H9 (cell line): ENCODE results near the gene LRP8. TPM values are rescaled to one million over a fixed set of nuclear protein-coding genes. Genes with fewer than 3 reads are reported as not detected.

ENCODE experiments used
- DNase-seq: peaks from one replicate; pipeline ENCODE4 v3.0.0-alpha.2; 2017
- H2AFZ ChIP-seq: one replicate; pipeline ENCODE4 v1.6.1; 2013; ENCODE audit warnings: mild to moderate bottlenecking, low read length, control low read depth, moderate library complexity
- H2AK5ac ChIP-seq: 2 replicates; pipeline ENCODE4 v1.6.1; 2013; ENCODE audit warnings: low read length, control low read depth, mixed read lengths; ENCODE audit not compliant: insufficient read length
- H2BK120ac ChIP-seq: one replicate; pipeline ENCODE4 v1.6.1; 2013; ENCODE audit warnings: low read depth, mild to moderate bottlenecking, low read length, control low read depth, inconsistent platforms; ENCODE audit not compliant: poor library complexity, severe bottlenecking
- H2BK12ac ChIP-seq: 2 replicates; pipeline ENCODE4 v1.6.1; 2013; ENCODE audit warnings: low read length, control low read depth, mixed read lengths, low read depth; ENCODE audit not compliant: insufficient read length
- H2BK15ac ChIP-seq: 2 replicates; pipeline ENCODE4 v1.6.1; 2013; ENCODE audit warnings: low read depth, low read length, control low read depth
- H2BK20ac ChIP-seq: one replicate; pipeline ENCODE4 v1.6.1; 2013; ENCODE audit warnings: low read depth, mild to moderate bottlenecking, low read length, control low read depth, inconsistent platforms; ENCODE audit not compliant: poor library complexity, severe bottlenecking
- H2BK5ac ChIP-seq: 2 replicates; pipeline ENCODE4 v1.6.1; 2013; ENCODE audit warnings: low read length, control low read depth, mixed read lengths; ENCODE audit not compliant: insufficient read length
- H3K14ac ChIP-seq: 2 replicates; pipeline ENCODE4 v1.6.1; 2013; ENCODE audit warnings: low read length, control low read depth; ENCODE audit not compliant: insufficient read depth
- H3K18ac ChIP-seq: 2 replicates; pipeline ENCODE4 v1.6.1; 2013; ENCODE audit warnings: low read depth, mild to moderate bottlenecking, mixed read lengths, low read length, control low read depth; ENCODE audit not compliant: insufficient read length
- H3K23ac ChIP-seq: 2 replicates; pipeline ENCODE4 v1.6.1; 2013; ENCODE audit warnings: low read length, control low read depth, mixed read lengths, low read depth; ENCODE audit not compliant: insufficient read length
- H3K23me2 ChIP-seq: 2 replicates; pipeline ENCODE4 v1.6.1; 2013; ENCODE audit warnings: low read depth, mild to moderate bottlenecking, mixed read lengths, low read length, control low read depth; ENCODE audit not compliant: insufficient read length, poor library complexity, severe bottlenecking
- H3K27ac ChIP-seq: 2 replicates; pipeline ENCODE4 v1.5.1; 2013; ENCODE audit warnings: low read length, control low read depth, mixed read lengths, low read depth; ENCODE audit not compliant: insufficient read length
- H3K27me3 ChIP-seq: 2 replicates; pipeline ENCODE4 v1.6.1; 2013; ENCODE audit warnings: low read length, control low read depth, inconsistent platforms; ENCODE audit not compliant: insufficient read depth
- H3K4ac ChIP-seq: 2 replicates; pipeline ENCODE4 v1.6.1; 2013; ENCODE audit warnings: low read depth, mild to moderate bottlenecking, control low read depth, inconsistent platforms, low read length, moderate library complexity
- H3K4me1 ChIP-seq: 2 replicates; pipeline ENCODE4 v1.6.1; 2013; ENCODE audit warnings: low read length, control low read depth, inconsistent platforms; ENCODE audit not compliant: insufficient read depth
- H3K4me2 ChIP-seq: 2 replicates; pipeline ENCODE4 v1.6.1; 2013; ENCODE audit warnings: low read length, control low read depth, mixed read lengths; ENCODE audit not compliant: insufficient read length, insufficient read depth
- H3K56ac ChIP-seq: 2 replicates; pipeline ENCODE4 v1.6.1; 2013; ENCODE audit warnings: low read depth, mild to moderate bottlenecking, mixed read lengths, low read length, control low read depth; ENCODE audit not compliant: insufficient read length
- H3K79me1 ChIP-seq: 2 replicates; pipeline ENCODE4 v1.6.1; 2013; ENCODE audit warnings: low read depth, mild to moderate bottlenecking, moderate library complexity, low read length, control low read depth, inconsistent platforms; ENCODE audit not compliant: insufficient read depth, poor library complexity, severe bottlenecking
- H3K79me2 ChIP-seq: 2 replicates; pipeline ENCODE4 v1.6.1; 2013; ENCODE audit warnings: low read length, control low read depth, inconsistent platforms; ENCODE audit not compliant: insufficient read depth
- H3K9ac ChIP-seq: 2 replicates; pipeline ENCODE4 v1.6.1; 2013; ENCODE audit warnings: low read length, control low read depth, mixed read lengths; ENCODE audit not compliant: insufficient read length; ENCODE audit errors: extremely low read depth
- H3K9me3 ChIP-seq: one replicate; pipeline ENCODE4 v1.6.1; 2013; ENCODE audit warnings: low read depth, low read length, inconsistent platforms; ENCODE audit not compliant: control insufficient read depth
- H3T11ph ChIP-seq: one replicate; pipeline ENCODE4 v1.6.1; 2013; ENCODE audit warnings: mild to moderate bottlenecking, low read length, control low read depth, inconsistent platforms
- H4K20me1 ChIP-seq: one replicate; pipeline ENCODE4 v1.6.1; 2013; ENCODE audit not compliant: control insufficient read depth, insufficient read length, insufficient read depth
- H4K5ac ChIP-seq: 2 replicates; pipeline ENCODE4 v1.6.1; 2013; ENCODE audit warnings: low read depth, mild to moderate bottlenecking, mixed read lengths, low read length, control low read depth; ENCODE audit not compliant: insufficient read length
- H4K8ac ChIP-seq: replicated peaks from 2 replicates; pipeline ENCODE4 v1.6.1; 2013; ENCODE audit warnings: low read length, control low read depth, mixed read lengths, low read depth; ENCODE audit not compliant: insufficient read length
- H4K91ac ChIP-seq: 2 replicates; pipeline ENCODE4 v1.6.1; 2013; ENCODE audit warnings: low read depth, mild to moderate bottlenecking, moderate library complexity, mixed read lengths, low read length, control low read depth; ENCODE audit not compliant: insufficient read length
- H3K27ac Mint-ChIP-seq, 3 experiments: 2 replicates in 2 of 3; 3 replicates in 1 of 3; pipeline ENCODE4 v1.8.0; 2020 to 2021; ENCODE audit warnings: mixed read lengths in 3 of 3, mild to moderate bottlenecking in 1 of 3, moderate library complexity in 1 of 3
- H3K27me3 Mint-ChIP-seq: 2 replicates; pipeline ENCODE4 v1.8.0; 2021; ENCODE audit warnings: low read depth, mild to moderate bottlenecking, moderate library complexity, mixed read lengths
- H3K36me3 Mint-ChIP-seq, 3 experiments: 2 replicates in 2 of 3; 3 replicates in 1 of 3; pipeline ENCODE4 v1.8.0; 2020 to 2021; ENCODE audit warnings: low read depth in 3 of 3, mixed read lengths in 3 of 3; ENCODE audit not compliant: insufficient read depth in 1 of 3
- H3K4me1 Mint-ChIP-seq, 2 experiments: 2 replicates each; pipeline ENCODE4 v1.8.0; 2020; ENCODE audit warnings: mixed read lengths in 2 of 2
- H3K4me3 Mint-ChIP-seq, 2 experiments: 2 replicates in 1 of 2; 3 replicates in 1 of 2; pipeline ENCODE4 v1.8.0; 2020 to 2021; ENCODE audit warnings: mild to moderate bottlenecking in 2 of 2, mixed read lengths in 2 of 2, moderate library complexity in 1 of 2
- H3K9me3 Mint-ChIP-seq, 2 experiments: 2 replicates in 1 of 2; 3 replicates in 1 of 2; pipeline ENCODE4 v1.8.0; 2020; ENCODE audit warnings: mild to moderate bottlenecking in 2 of 2, mixed read lengths in 2 of 2, moderate library complexity in 1 of 2
- WGBS: extraction: QIAGEN DNeasy Blood & Tissue Kit; methylation state at CpG from one replicate; pipeline ENCODE4 v1.1.7; 2013; ENCODE audit warnings: missing lambda C conversion rate, low lambda C conversion rate, mixed read lengths; ENCODE audit not compliant: insufficient read length; ENCODE audit errors: extremely low coverage; 5-methylcytosine and 5-hydroxymethylcytosine counted together
- total RNA-seq: library from RNA; stranded (reverse); gene quantifications from 2 replicates; pipeline ENCODE4 v1.2.1, GENCODE V29; 2021
- TF ChIP-seq, protein P1 (sequence below): fragments of 200-600 bp; sonication (generic); conservative IDR thresholded peaks from 3 replicates; pipeline ENCODE4 v1.8.0; 2021; ENCODE audit warnings: antibody characterized with exemption, mild to moderate bottlenecking

LRP8 gene
- total RNA-seq, 1 experiment from 2014 or later: 78.6 TPM

DNA sequence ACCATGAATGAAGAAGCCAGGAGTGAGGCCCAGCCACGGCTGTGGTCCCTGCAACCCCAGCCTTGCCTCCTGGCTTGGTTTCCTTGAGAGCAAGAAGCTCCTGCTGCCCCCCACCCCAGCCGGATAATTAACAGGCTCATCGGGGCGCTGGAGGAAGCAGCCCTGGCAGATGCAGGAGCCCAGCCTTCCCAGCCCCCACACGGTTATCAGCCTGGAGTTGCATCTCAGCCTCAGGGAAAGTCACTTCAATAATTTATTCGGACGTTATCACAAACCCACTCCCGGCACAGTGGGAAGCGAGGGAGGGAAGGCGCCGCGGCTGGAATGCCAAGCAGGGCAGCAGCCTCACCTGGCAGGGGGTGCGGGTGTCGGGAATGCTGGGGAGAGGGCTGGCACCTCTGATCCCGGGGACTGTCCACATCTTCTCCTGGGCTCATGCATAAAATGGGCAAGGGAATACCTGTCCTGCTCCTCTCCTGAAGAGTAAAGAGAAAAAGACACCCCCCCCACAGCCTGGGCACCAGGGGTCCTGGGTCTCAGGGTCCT, 43.3 kb upstream of the LRP8 start:
- Mint-ChIP-seq H3K36me3 (no peaks in the 10 kb centered on the region), H3K27ac (no peak overlapping the region), H3K4me3 (no peak overlapping the region), H3K9me3 (no peaks in the 10 kb centered on the region; a peak in 1 of 5 replicates), H3K27me3 (peaks cover 31% of the 10 kb centered on the region), H3K4me1 (peaks cover 13 to 23% of the 10 kb centered on the region in 2 experiments)
- H3K79me1 ChIP-seq: no peaks in the 10 kb centered on the region
- no peak overlapping the region for H3K4me2 ChIP-seq
- H2AK5ac ChIP-seq: no peak overlapping the region
- H3K27ac ChIP-seq: no peak overlapping the region
- H4K5ac ChIP-seq: no peak overlapping the region
- peak; percentile 25 for DNase-seq
- no peaks in the 10 kb centered on the region for H4K20me1 ChIP-seq
- WGBS: no CpG with 5 or more reads among the region's 15 CpGs
- H3K4me1 ChIP-seq: peaks cover 1% of the 10 kb centered on the region; the same call in 1 of the 2 replicates
- no peaks in the 10 kb centered on the region for H3K79me2 ChIP-seq
- no peak overlapping the region for H3T11ph ChIP-seq
- H2BK12ac ChIP-seq: no peak overlapping the region
- no peak overlapping the region for H2BK20ac ChIP-seq
- 0 out of 2 replicates have a peak overlapping the region, but pooled peaks have one; percentile 41 for H3K14ac ChIP-seq
- no peak overlapping the region for H3K23ac ChIP-seq
- H3K4ac ChIP-seq: no peak overlapping the region
- H2BK15ac ChIP-seq: no peak overlapping the region
- H2AFZ ChIP-seq: no peak overlapping the region
- H4K8ac ChIP-seq: no peak overlapping the region
- H3K23me2 ChIP-seq: no peaks in the 10 kb centered on the region
- no peak overlapping the region for H3K9ac ChIP-seq
- TF ChIP-seq, protein P1, sequence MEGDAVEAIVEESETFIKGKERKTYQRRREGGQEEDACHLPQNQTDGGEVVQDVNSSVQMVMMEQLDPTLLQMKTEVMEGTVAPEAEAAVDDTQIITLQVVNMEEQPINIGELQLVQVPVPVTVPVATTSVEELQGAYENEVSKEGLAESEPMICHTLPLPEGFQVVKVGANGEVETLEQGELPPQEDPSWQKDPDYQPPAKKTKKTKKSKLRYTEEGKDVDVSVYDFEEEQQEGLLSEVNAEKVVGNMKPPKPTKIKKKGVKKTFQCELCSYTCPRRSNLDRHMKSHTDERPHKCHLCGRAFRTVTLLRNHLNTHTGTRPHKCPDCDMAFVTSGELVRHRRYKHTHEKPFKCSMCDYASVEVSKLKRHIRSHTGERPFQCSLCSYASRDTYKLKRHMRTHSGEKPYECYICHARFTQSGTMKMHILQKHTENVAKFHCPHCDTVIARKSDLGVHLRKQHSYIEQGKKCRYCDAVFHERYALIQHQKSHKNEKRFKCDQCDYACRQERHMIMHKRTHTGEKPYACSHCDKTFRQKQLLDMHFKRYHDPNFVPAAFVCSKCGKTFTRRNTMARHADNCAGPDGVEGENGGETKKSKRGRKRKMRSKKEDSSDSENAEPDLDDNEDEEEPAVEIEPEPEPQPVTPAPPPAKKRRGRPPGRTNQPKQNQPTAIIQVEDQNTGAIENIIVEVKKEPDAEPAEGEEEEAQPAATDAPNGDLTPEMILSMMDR: no peak
- no peak overlapping the region for H3K56ac ChIP-seq
- no peak overlapping the region for H4K91ac ChIP-seq
- H3K27me3 ChIP-seq: no peaks in the 10 kb centered on the region
- H3K9me3 ChIP-seq: no peaks in the 10 kb centered on the region
- no peak overlapping the region for H2BK120ac ChIP-seq
- H3K18ac ChIP-seq: no peak overlapping the region
- H2BK5ac ChIP-seq: no peak overlapping the region
